ENCODE results near the gene LRMDA. TPM values are rescaled to one million over a fixed set of nuclear protein-coding genes. Genes with fewer than 3 reads are reported as not detected.

Gene LRMDA
- total RNA-seq, 1 donor from 2014 or later = 5.2 TPM

DNA sequence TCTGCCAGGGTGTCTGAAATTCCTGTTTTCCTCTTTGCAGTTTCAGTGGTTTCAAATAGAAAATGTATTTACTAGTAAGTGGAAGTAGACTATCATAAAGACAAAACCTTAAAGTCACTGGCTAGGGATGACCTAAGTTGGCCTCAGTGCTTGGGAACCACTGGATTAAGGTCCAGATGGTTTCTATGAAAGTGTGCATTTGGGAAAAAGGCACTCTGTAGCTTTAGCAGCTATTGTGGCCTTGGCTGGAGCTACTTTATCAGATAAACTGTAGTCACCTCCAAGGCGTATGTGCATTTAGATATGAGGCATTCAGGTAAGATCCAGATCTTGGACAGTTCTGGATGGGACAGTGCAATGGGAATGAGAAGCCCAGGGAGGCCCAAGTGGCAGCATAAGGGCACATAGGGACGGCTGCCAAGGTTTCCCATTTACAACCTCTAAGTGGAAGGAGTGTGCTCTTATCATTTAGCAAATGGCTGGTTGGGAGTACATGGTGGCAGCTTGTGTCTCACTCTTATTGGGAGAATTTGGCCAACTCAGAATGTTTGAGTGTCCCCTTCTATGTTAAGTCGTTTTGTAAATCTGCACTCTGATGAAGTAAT, 185.6 kb downstream of the LRMDA start:
- H3K27me3 ChIP-seq = no peaks in the 10 kb centered on the region
- Mint-ChIP-seq H3K9me3 (no peaks in the 10 kb centered on the region), H3K27me3 (ENCODE audit: insufficient read depth, low read depth) (peaks cover 6% of the 10 kb centered on the region), H3K4me3 (no peak overlapping the region), H3K27ac (no peak overlapping the region), H3K36me3 (no peaks in the 10 kb centered on the region), H3K4me1 (peaks cover 18% of the 10 kb centered on the region)
- no peak overlapping the region for H3K4me3 ChIP-seq
- H4K20me1 ChIP-seq (ENCODE audit: low read depth) = no peaks in the 10 kb centered on the region
- no peaks in the 10 kb centered on the region for H3K79me2 ChIP-seq (ENCODE audit: low read depth)
- H3K4me1 ChIP-seq = peaks cover 21% of the 10 kb centered on the region
- TF ChIP-seq EZH2phosphoT487 (IDR thresholded peaks at IDR 0.05) (no peak), EZH2 (IDR thresholded peaks at IDR 0.05) (no peak)
- TF ChIP-seq, protein P1, sequence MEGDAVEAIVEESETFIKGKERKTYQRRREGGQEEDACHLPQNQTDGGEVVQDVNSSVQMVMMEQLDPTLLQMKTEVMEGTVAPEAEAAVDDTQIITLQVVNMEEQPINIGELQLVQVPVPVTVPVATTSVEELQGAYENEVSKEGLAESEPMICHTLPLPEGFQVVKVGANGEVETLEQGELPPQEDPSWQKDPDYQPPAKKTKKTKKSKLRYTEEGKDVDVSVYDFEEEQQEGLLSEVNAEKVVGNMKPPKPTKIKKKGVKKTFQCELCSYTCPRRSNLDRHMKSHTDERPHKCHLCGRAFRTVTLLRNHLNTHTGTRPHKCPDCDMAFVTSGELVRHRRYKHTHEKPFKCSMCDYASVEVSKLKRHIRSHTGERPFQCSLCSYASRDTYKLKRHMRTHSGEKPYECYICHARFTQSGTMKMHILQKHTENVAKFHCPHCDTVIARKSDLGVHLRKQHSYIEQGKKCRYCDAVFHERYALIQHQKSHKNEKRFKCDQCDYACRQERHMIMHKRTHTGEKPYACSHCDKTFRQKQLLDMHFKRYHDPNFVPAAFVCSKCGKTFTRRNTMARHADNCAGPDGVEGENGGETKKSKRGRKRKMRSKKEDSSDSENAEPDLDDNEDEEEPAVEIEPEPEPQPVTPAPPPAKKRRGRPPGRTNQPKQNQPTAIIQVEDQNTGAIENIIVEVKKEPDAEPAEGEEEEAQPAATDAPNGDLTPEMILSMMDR (IDR thresholded peaks at IDR 0.05) = no peak
- no peak for DNase-seq (ENCODE audit: low spot score)
- no peak overlapping the region for H3K9ac ChIP-seq
- no peaks in the 10 kb centered on the region for H3F3A ChIP-seq (ENCODE audit: low read depth)
- no peak overlapping the region for H2AFZ ChIP-seq (replicated peaks)
- H3K27ac ChIP-seq = no peak overlapping the region
- no peaks in the 10 kb centered on the region for H3K36me3 ChIP-seq
- no peaks in the 10 kb centered on the region for H3K9me3 ChIP-seq (ENCODE audit: low read depth)
- H3K4me2 ChIP-seq = no peak overlapping the region

DNA sequence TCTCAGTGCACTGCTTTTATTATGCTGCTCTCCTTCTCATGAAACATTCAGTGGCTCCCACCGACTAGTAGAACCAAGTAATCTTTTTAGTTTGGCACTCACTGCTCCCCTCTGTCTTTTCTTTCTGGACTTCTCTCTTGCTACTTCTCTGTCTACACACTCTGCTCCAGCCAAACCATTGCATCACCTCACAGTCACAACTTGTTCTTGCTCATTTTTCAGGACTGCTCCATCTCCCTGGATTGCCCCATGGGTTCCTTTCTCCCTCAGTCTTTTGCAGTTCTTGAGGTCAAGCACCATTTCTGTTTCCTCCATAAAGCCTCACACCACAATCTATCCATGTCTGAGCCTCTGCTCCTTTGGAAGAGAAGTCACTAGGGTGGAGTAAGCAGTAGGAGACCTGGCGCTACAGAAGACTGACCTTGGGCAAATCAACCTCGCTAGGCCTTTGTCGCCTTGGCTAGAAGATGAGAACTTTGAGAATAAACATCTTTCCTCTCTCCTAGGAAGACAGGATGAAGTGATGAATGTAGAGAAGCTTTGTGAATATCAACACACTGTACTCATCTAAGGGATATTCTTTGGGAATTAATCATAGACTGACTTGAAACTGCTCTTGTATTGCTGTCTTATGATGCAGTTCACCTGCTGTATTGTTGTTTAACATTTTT, 186.2 kb downstream of the LRMDA start:
- H3K27ac Mint-ChIP-seq = no peak overlapping the region
- Histone ChIP-seq H2AFZ (replicated peaks) (no peak overlapping the region), H3K9ac (no peak overlapping the region), H3K27ac (no peak overlapping the region), H3F3A (ENCODE audit: low read depth) (no peaks in the 10 kb centered on the region), H3K36me3 (no peaks in the 10 kb centered on the region), H3K4me3 (no peak overlapping the region), H3K27me3 (no peaks in the 10 kb centered on the region), H3K4me1 (peaks cover 16% of the 10 kb centered on the region), H3K4me2 (no peak overlapping the region), H3K9me3 (ENCODE audit: low read depth) (no peaks in the 10 kb centered on the region), H4K20me1 (ENCODE audit: low read depth) (no peaks in the 10 kb centered on the region), H3K79me2 (ENCODE audit: low read depth) (no peaks in the 10 kb centered on the region)
- H3K4me1 Mint-ChIP-seq = peaks cover 13% of the 10 kb centered on the region
- TF ChIP-seq EZH2 (IDR thresholded peaks at IDR 0.05) (no peak), EZH2phosphoT487 (IDR thresholded peaks at IDR 0.05) (no peak)
- TF ChIP-seq, protein P1 (IDR thresholded peaks at IDR 0.05) = no peak
- H3K27me3 Mint-ChIP-seq (ENCODE audit: insufficient read depth, low read depth) = peaks cover 6% of the 10 kb centered on the region
- H3K4me3 Mint-ChIP-seq = no peak overlapping the region
- no peaks in the 10 kb centered on the region for H3K36me3 Mint-ChIP-seq
- no peak for DNase-seq (ENCODE audit: low spot score)
- no peaks in the 10 kb centered on the region for H3K9me3 Mint-ChIP-seq

DNA sequence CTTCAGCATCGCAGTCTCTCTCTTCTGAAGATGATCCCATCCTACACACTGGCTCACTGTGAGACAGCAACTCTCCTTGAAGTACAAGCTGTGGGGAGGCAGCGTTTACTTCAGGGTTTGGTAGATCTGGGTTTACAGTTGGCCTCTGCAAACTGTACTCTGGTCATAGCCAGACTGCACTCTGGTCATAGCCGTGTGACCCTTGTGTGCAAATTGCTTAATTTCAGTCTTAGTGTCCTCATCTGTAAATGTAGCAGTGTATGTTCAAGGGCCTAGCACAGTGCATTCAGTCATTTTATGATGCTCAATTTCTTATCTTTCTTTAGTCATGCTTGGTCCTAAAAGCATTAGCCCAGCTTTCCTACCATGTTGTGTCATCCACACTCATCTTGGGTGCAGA, 188.2 kb downstream of the LRMDA start:
- H3K27me3 Mint-ChIP-seq (ENCODE audit: insufficient read depth, low read depth) = peaks cover 6% of the 10 kb centered on the region
- peaks cover 17% of the 10 kb centered on the region for H3K4me1 ChIP-seq

More for the DNA sequence above, 188.2 kb downstream of the LRMDA start:
- no peaks in the 10 kb centered on the region for H3K9me3 ChIP-seq (ENCODE audit: low read depth)
- H4K20me1 ChIP-seq (ENCODE audit: low read depth) = no peaks in the 10 kb centered on the region
- no peak overlapping the region for H3K4me3 ChIP-seq
- Mint-ChIP-seq H3K4me1 (peaks cover 11% of the 10 kb centered on the region), H3K36me3 (no peaks in the 10 kb centered on the region), H3K9me3 (no peaks in the 10 kb centered on the region), H3K27ac (no peak overlapping the region), H3K4me3 (no peak overlapping the region)
- H3K9ac ChIP-seq = no peak overlapping the region
- peaks cover 6% of the 10 kb centered on the region for H3F3A ChIP-seq (ENCODE audit: low read depth)
- H3K27me3 ChIP-seq = no peaks in the 10 kb centered on the region
- no peak for DNase-seq (ENCODE audit: low spot score)
- H3K36me3 ChIP-seq = no peaks in the 10 kb centered on the region
- no peak for TF ChIP-seq EZH2phosphoT487 (IDR thresholded peaks at IDR 0.05)
- TF ChIP-seq EZH2 (IDR thresholded peaks at IDR 0.05) = no peak
- TF ChIP-seq, protein P1 (IDR thresholded peaks at IDR 0.05) = no peak
- no peak overlapping the region for H3K4me2 ChIP-seq
- H3K79me2 ChIP-seq (ENCODE audit: low read depth) = no peaks in the 10 kb centered on the region
- H2AFZ ChIP-seq (replicated peaks) = no peak overlapping the region
- H3K27ac ChIP-seq = no peak overlapping the region

Measured in neural progenitor cell (in vitro differentiated cells).